Esophagus squamous epithelium (tissue), 4 donors: ENCODE measurements around the gene XYLT2.

ENCODE experiments used
- POLR2A ChIP-seq, 4 donors: fragments of 450-650 bp; IDR thresholded peaks; one replicate each; pipeline ENCODE4 v1.6.1; 2017; ENCODE audit warnings: antibody characterized with exemption in 4 of 4, mild to moderate bottlenecking in 4 of 4, moderate library complexity in 3 of 4
- TF ChIP-seq, protein P1 (sequence below), 6 experiments: fragments of 450-650 bp in 4 of 6; fragments of 200-600 bp in 2 of 6; sonication (generic) in 2 of 6; IDR thresholded peaks; one replicate each; pipeline ENCODE4 v1.5.1; 2016 to 2019; ENCODE audit warnings: antibody characterized with exemption in 6 of 6, mild to moderate bottlenecking in 4 of 6, moderate library complexity in 4 of 6

DNA sequence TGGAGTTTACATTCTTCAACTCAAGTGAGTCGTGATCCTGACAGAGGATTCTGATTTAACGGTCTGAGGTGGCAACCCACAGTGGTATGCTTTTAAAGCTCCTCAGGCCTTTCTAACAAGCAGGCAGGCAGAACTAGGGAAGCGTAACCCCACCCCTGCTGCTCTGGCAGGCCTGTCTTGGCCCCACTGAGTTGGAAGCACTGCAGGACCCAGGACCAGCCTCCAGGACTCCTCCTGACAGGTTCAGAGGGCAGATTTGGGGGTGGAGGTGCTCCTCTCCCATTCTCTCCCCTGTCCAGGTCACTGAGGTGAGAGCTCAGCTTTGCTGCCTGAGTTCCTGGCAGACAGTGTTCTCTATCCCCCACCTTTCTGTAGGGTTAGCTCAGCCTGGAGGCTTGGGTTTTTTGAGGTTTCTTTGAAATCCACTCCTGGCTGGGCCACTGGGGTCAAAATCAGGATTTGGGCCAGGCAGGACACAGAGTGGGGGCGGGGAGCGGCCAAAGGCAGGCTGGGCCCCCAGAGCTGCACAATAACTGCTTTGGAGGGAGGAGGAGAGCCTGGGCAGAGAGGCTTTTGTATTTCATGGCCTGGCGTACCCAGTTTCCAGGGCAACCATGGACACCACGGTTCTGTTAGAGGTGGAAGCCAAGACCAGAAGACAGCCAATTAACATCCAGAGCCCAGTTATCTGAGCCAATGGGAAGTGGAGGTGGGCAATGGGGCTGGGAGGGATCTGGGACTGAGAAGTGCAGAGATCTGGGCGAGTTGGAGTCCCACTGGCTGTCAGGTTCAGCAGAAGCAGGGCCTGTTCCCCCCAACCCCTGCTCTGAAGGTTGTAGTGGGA is 17.5 kb downstream of the XYLT2 start:
- no peak for TF ChIP-seq POLR2A (IDR thresholded peaks at IDR 0.05)
- TF ChIP-seq, protein P1, sequence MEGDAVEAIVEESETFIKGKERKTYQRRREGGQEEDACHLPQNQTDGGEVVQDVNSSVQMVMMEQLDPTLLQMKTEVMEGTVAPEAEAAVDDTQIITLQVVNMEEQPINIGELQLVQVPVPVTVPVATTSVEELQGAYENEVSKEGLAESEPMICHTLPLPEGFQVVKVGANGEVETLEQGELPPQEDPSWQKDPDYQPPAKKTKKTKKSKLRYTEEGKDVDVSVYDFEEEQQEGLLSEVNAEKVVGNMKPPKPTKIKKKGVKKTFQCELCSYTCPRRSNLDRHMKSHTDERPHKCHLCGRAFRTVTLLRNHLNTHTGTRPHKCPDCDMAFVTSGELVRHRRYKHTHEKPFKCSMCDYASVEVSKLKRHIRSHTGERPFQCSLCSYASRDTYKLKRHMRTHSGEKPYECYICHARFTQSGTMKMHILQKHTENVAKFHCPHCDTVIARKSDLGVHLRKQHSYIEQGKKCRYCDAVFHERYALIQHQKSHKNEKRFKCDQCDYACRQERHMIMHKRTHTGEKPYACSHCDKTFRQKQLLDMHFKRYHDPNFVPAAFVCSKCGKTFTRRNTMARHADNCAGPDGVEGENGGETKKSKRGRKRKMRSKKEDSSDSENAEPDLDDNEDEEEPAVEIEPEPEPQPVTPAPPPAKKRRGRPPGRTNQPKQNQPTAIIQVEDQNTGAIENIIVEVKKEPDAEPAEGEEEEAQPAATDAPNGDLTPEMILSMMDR (IDR thresholded peaks at IDR 0.05), result no peak
